Endometrial microvascular endothelial cells (primary cell): Measurements from ENCODE around the gene NDST1. TPM values are rescaled to one million over a fixed set of nuclear protein-coding genes. Genes with fewer than 3 reads are reported as not detected.

Source experiments
- in situ Hi-C: cut with HindIII; loops from 2 replicates; pipeline ENCODE4 v1.10.0; 2017; ENCODE audit warnings: low sequenced_read_pairs, low pct_unique_long_range_greater_than_20kb; ENCODE audit errors: inconsistent ontology term
- total RNA-seq: library from RNA; depleted of rRNA; stranded (reverse); fragments of >200 nt; gene quantifications from one replicate; pipeline ENCODE4 v1.2.3, GENCODE V29; 2015; ENCODE audit errors: inconsistent ontology term

The NDST1 gene
- total RNA-seq, 1 donor from 2014 or later: 151 TPM

GRCh38 chr5:150575745-150576448 lies 68.0 kb downstream of the NDST1 start:
- in situ Hi-C loops: no loop called here

GRCh38 chr5:150576449-150576949 lies 68.6 kb downstream of the NDST1 start:
- in situ Hi-C loops: no loop called here

GRCh38 chr5:150577378-150578139 lies 69.6 kb downstream of the NDST1 start:
- in situ Hi-C loops: no loop called here

GRCh38 chr5:150578781-150579461 lies 71.0 kb downstream of the NDST1 start:
- in situ Hi-C loops: no loop called here

GRCh38 chr5:150579462-150580400 lies 71.8 kb downstream of the NDST1 start:
- in situ Hi-C loops: no loop called here

GRCh38 chr5:150580917-150581316 lies 73.0 kb downstream of the NDST1 start:
- in situ Hi-C loops: no loop called here

GRCh38 chr5:150582241-150583109 lies 74.5 kb downstream of the NDST1 start:
- in situ Hi-C loops: no loop called here

GRCh38 chr5:150583541-150584225 lies 75.8 kb downstream of the NDST1 start:
- in situ Hi-C loops: no loop called here

GRCh38 chr5:150584556-150585335 lies 76.8 kb downstream of the NDST1 start:
- in situ Hi-C loops: no loop called here

- in situ Hi-C loops: no loop called here
Measured at GRCh38 chr5:150585781-150586341, 77.9 kb downstream of the NDST1 start.

- in situ Hi-C loops: no loop called here
Measured at GRCh38 chr5:150587016-150587415, 79.1 kb downstream of the NDST1 start.

- in situ Hi-C loops: no loop called here
Measured at GRCh38 chr5:150587856-150588595, 80.1 kb downstream of the NDST1 start.

- in situ Hi-C loops: no loop called here
Measured at GRCh38 chr5:150588596-150588890, 80.6 kb downstream of the NDST1 start.

GRCh38 chr5:150589862-150590601 lies 82.1 kb downstream of the NDST1 start:
- in situ Hi-C loops: no loop called here
